ENCODE measurements around the gene RNF187.

DNA sequence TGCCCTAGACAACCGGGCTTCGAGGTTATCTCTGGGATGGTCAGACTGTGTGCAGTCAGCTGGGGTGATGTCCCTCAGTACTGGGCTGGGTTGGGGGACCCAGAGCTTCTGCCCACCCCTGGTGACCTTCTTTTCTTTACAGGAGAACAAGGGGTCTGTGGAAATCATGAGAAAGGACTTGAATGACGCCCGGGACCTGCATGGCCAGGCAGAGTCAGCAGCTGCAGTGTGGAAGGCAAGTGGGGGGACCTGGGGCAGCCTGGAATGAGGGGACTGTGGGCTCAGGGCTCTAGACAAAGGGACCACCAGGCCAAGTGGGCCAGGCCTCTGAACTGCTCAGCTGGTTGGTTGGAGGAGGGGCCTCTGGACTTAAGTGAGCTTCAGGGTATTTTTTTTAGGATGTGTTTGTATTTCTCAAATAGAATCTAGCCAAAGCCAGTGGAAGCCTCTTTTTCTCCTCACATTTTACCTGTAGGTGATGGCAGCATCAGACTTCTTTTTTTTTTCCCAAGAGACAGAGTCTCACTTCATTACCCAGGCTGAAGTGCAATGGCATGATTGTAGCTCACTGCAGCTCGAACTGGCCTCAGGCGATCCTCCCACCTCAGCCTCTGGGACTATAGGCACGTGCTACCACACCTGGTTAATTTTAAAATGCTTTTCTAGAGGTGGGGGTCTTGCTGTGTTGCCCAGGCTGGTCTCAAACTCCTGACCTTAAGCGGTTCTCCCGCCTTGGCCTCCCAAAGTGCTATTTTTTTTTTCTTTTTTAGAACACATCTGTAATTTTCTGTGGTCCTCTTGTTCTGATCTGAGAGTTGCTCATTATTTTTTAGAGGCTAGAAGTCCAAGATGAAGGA is 1.9 kb downstream of the RNF187 start:
- TF ChIP-seq, protein P1, sequence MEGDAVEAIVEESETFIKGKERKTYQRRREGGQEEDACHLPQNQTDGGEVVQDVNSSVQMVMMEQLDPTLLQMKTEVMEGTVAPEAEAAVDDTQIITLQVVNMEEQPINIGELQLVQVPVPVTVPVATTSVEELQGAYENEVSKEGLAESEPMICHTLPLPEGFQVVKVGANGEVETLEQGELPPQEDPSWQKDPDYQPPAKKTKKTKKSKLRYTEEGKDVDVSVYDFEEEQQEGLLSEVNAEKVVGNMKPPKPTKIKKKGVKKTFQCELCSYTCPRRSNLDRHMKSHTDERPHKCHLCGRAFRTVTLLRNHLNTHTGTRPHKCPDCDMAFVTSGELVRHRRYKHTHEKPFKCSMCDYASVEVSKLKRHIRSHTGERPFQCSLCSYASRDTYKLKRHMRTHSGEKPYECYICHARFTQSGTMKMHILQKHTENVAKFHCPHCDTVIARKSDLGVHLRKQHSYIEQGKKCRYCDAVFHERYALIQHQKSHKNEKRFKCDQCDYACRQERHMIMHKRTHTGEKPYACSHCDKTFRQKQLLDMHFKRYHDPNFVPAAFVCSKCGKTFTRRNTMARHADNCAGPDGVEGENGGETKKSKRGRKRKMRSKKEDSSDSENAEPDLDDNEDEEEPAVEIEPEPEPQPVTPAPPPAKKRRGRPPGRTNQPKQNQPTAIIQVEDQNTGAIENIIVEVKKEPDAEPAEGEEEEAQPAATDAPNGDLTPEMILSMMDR (conservative IDR thresholded peaks at IDR 0.05 in 1 of 2, IDR thresholded peaks at IDR 0.05 in 1 of 2; ENCODE audit: extremely low read depth in 1 of 2, insufficient read depth in 1 of 2, low read depth in 1 of 2, low read length in 2 of 2) = no peak
- no peak for TF ChIP-seq EZH2 (IDR thresholded peaks at IDR 0.05; ENCODE audit: borderline replicate concordance, low read length)

Measured in mammary epithelial cell (primary cell).